ENCODE results near the gene GMPPA. TPM values are rescaled to one million over a fixed set of nuclear protein-coding genes. Genes with fewer than 3 reads are reported as not detected.

GMPPA gene
- total RNA-seq, 1 donor from 2014 or later = 25.3 TPM

GRCh38 chr2:219530048-219530963 is 31.6 kb downstream of the GMPPA start:
- H3K4me1 ChIP-seq = no peaks in the 10 kb centered on the region
- H3K9me3 ChIP-seq = no peaks in the 10 kb centered on the region
- H3K36me3 ChIP-seq = no peaks in the 10 kb centered on the region
- intact Hi-C loops (cut with DNase I) = no loop called here
- H3K4me3 ChIP-seq = no peak overlapping the region
- ATAC-seq (peak; percentile 93), DNase-seq (peak; percentile 92)
- H3K27ac ChIP-seq = no peak overlapping the region
- TF ChIP-seq CTCF (IDR thresholded peaks at IDR 0.05) = peak; percentile 97
- H3K27me3 ChIP-seq = peaks cover 60% of the 10 kb centered on the region

GRCh38 chr2:219531639-219532377 is 33.1 kb downstream of the GMPPA start:
- no peak overlapping the region for H3K4me3 ChIP-seq
- ATAC-seq (no peak), DNase-seq (no peak)
- no peaks in the 10 kb centered on the region for H3K9me3 ChIP-seq
- H3K4me1 ChIP-seq = no peaks in the 10 kb centered on the region
- no peak for TF ChIP-seq CTCF (IDR thresholded peaks at IDR 0.05)
- intact Hi-C loops (cut with DNase I) = no loop called here
- no peaks in the 10 kb centered on the region for H3K36me3 ChIP-seq
- H3K27me3 ChIP-seq = peaks cover 45% of the 10 kb centered on the region
- no peak overlapping the region for H3K27ac ChIP-seq

GRCh38 chr2:219532378-219532649 is 33.6 kb downstream of the GMPPA start:
- ATAC-seq = no peak
- no peak overlapping the region for H3K27ac ChIP-seq
- no peak for DNase-seq
- no peaks in the 10 kb centered on the region for H3K9me3 ChIP-seq
- intact Hi-C loops (cut with DNase I) = no loop called here
- H3K4me3 ChIP-seq = no peak overlapping the region
- peaks cover 40% of the 10 kb centered on the region for H3K27me3 ChIP-seq
- no peaks in the 10 kb centered on the region for H3K4me1 ChIP-seq
- H3K36me3 ChIP-seq = no peaks in the 10 kb centered on the region
- TF ChIP-seq CTCF (IDR thresholded peaks at IDR 0.05) = no peak

GRCh38 chr2:219533930-219534661 is 35.4 kb downstream of the GMPPA start:
- Histone ChIP-seq H3K4me1 (no peaks in the 10 kb centered on the region), H3K9me3 (no peaks in the 10 kb centered on the region), H3K27me3 (peaks cover 23% of the 10 kb centered on the region), H3K27ac (no peak overlapping the region), H3K36me3 (peaks cover 3% of the 10 kb centered on the region), H3K4me3 (no peak overlapping the region)
- no peak for ATAC-seq
- no peak for TF ChIP-seq CTCF (IDR thresholded peaks at IDR 0.05)
- DNase-seq = no peak
- intact Hi-C loops (cut with DNase I) = no loop called here

GRCh38 chr2:219536425-219536824 is 37.7 kb downstream of the GMPPA start:
- Histone ChIP-seq H3K4me3 (no peak overlapping the region), H3K27ac (no peak overlapping the region), H3K4me1 (peaks cover 4% of the 10 kb centered on the region), H3K27me3 (peaks cover 14% of the 10 kb centered on the region), H3K36me3 (peaks cover 22% of the 10 kb centered on the region), H3K9me3 (no peaks in the 10 kb centered on the region)
- TF ChIP-seq CTCF (IDR thresholded peaks at IDR 0.05) = no peak
- intact Hi-C loops (cut with DNase I) = no loop called here
- ATAC-seq (no peak), DNase-seq (no peak)

Data from upper lobe of right lung (tissue), 1 donor.